Gastrocnemius medialis (tissue), 4 donors: ENCODE measurements around the gene EHD4.

Experiments used
- CTCF ChIP-seq, 5 experiments: fragments of 450-650 bp in 3 of 5; fragments of 200-600 bp in 2 of 5; sonication (generic) in 2 of 5; IDR thresholded peaks in 4 of 5; conservative IDR thresholded peaks in 1 of 5; 1 replicate in 4 of 5; 2 replicates in 1 of 5; pipeline ENCODE4 v1.5.1; 2016 to 2019; ENCODE audit warnings: antibody characterized with exemption in 5 of 5, mild to moderate bottlenecking in 3 of 5, moderate library complexity in 3 of 5
- POLR2A ChIP-seq, 2 donors: fragments of 450-650 bp; IDR thresholded peaks; one replicate each; pipeline ENCODE4 v1.6.1; 2017; ENCODE audit warnings: antibody characterized with exemption in 2 of 2, mild to moderate bottlenecking in 2 of 2, moderate library complexity in 2 of 2

GRCh38 chr15:41984622-41985021 lies 12.3 kb upstream of the EHD4 start:
- TF ChIP-seq POLR2A (IDR thresholded peaks at IDR 0.05): no peak
- no peak for TF ChIP-seq CTCF (IDR thresholded peaks at IDR 0.05 in 4 of 5, conservative IDR thresholded peaks at IDR 0.05 in 1 of 5)
